ENCODE data around the gene PCNT. TPM values are rescaled to one million over a fixed set of nuclear protein-coding genes. Genes with fewer than 3 reads are reported as not detected.

Gene PCNT
- total and polyA plus RNA-seq, 10 of the 15 experiments (the other 5 are each of a cell fraction or from before 2014, with no cell fraction given): 2.9 to 39.6 (median 20.5) TPM

DNA sequence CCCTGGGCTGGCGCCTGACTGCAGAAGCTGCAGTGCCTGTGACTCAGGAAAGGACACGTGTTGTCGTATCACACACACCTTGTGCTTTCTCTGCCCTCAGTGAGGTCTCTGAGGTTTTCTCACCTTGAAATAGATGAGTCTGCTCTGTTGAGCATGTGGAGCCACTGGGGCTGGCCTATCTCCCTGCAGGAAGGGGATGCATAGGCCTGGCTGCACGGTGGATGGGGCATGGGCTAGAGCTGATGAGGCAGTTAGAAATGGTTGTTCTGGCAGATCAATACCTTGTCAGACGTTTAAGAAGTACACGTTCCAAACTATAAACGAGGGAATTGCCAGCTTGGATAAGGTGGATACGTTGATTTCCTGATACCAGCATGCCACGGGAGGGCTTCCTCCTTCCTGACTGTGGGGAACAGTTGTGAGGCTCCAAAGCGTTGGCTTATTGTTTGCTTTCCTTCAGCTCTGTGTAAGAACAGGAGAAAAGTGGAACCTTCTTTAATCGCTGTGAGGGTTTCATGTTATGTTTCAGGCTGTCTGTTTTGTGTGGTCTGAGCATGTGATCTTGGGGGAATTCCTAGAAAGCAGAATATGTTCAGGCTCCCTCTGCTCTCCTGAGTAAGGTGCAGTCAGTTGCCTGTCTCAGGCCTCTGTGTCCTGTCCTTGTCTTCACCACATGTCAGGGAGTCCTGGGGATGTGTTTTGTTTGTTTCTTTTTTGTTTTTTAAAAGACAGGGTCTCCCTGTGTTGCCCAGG, 44.8 kb downstream of the PCNT start (continued):
- TF ChIP-seq, protein P1, sequence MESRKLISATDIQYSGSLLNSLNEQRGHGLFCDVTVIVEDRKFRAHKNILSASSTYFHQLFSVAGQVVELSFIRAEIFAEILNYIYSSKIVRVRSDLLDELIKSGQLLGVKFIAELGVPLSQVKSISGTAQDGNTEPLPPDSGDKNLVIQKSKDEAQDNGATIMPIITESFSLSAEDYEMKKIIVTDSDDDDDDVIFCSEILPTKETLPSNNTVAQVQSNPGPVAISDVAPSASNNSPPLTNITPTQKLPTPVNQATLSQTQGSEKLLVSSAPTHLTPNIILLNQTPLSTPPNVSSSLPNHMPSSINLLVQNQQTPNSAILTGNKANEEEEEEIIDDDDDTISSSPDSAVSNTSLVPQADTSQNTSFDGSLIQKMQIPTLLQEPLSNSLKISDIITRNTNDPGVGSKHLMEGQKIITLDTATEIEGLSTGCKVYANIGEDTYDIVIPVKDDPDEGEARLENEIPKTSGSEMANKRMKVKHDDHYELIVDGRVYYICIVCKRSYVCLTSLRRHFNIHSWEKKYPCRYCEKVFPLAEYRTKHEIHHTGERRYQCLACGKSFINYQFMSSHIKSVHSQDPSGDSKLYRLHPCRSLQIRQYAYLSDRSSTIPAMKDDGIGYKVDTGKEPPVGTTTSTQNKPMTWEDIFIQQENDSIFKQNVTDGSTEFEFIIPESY (IDR thresholded peaks at IDR 0.05): 0 out of 2 replicates have a peak, but pooled peaks have one; percentile 5
- peak; percentile 81; the same call in 1 of the 2 replicates for TF ChIP-seq DPF2 (IDR thresholded peaks at IDR 0.05)
- peak; percentile 34; the same call in 1 of the 2 replicates for TF ChIP-seq HDGF (IDR thresholded peaks at IDR 0.05)
- TF ChIP-seq FOXK2 (IDR thresholded peaks at IDR 0.05): no peak
- peak; percentile 19; the same call in 1 of the 2 replicates for TF ChIP-seq LARP7 (IDR thresholded peaks at IDR 0.05)
- TF ChIP-seq, protein P2, sequence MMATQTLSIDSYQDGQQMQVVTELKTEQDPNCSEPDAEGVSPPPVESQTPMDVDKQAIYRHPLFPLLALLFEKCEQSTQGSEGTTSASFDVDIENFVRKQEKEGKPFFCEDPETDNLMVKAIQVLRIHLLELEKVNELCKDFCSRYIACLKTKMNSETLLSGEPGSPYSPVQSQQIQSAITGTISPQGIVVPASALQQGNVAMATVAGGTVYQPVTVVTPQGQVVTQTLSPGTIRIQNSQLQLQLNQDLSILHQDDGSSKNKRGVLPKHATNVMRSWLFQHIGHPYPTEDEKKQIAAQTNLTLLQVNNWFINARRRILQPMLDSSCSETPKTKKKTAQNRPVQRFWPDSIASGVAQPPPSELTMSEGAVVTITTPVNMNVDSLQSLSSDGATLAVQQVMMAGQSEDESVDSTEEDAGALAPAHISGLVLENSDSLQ (IDR thresholded peaks at IDR 0.05): peak; percentile 76
- TF ChIP-seq, protein P3, sequence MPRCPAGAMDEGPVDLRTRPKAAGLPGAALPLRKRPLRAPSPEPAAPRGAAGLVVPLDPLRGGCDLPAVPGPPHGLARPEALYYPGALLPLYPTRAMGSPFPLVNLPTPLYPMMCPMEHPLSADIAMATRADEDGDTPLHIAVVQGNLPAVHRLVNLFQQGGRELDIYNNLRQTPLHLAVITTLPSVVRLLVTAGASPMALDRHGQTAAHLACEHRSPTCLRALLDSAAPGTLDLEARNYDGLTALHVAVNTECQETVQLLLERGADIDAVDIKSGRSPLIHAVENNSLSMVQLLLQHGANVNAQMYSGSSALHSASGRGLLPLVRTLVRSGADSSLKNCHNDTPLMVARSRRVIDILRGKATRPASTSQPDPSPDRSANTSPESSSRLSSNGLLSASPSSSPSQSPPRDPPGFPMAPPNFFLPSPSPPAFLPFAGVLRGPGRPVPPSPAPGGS (IDR thresholded peaks at IDR 0.05; ENCODE audit: borderline replicate concordance, insufficient read depth, low read depth, low read length, poor library complexity, severe bottlenecking): no peak
- peak; percentile 83 for TF ChIP-seq MXI1 (IDR thresholded peaks at IDR 0.05; ENCODE audit: low read depth, low read length)
- TF ChIP-seq RUNX3 (IDR thresholded peaks at IDR 0.05; ENCODE audit: low read length): peak; percentile 85
- no peak for TF ChIP-seq ESRRA (IDR thresholded peaks at IDR 0.05; ENCODE audit: low read length)
- TF ChIP-seq MYB (IDR thresholded peaks at IDR 0.05; ENCODE audit: borderline replicate concordance, low read depth, low read length): no peak
- peak; percentile 71; the same call in 1 of the 2 replicates for TF ChIP-seq TAF1 (IDR thresholded peaks at IDR 0.05; ENCODE audit: borderline replicate concordance, low read depth, low read length)
- TF ChIP-seq NFXL1 (IDR thresholded peaks at IDR 0.05; ENCODE audit: borderline replicate concordance): no peak
- TF ChIP-seq, protein P4, sequence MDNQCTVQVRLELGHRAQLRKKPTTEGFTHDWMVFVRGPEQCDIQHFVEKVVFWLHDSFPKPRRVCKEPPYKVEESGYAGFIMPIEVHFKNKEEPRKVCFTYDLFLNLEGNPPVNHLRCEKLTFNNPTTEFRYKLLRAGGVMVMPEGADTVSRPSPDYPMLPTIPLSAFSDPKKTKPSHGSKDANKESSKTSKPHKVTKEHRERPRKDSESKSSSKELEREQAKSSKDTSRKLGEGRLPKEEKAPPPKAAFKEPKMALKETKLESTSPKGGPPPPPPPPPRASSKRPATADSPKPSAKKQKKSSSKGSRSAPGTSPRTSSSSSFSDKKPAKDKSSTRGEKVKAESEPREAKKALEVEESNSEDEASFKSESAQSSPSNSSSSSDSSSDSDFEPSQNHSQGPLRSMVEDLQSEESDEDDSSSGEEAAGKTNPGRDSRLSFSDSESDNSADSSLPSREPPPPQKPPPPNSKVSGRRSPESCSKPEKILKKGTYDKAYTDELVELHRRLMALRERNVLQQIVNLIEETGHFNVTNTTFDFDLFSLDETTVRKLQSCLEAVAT (IDR thresholded peaks at IDR 0.05): 0 out of 2 replicates have a peak, but pooled peaks have one; percentile 48
- peak; percentile 69 for TF ChIP-seq EED (IDR thresholded peaks at IDR 0.05; ENCODE audit: low read depth)
- TF ChIP-seq TCF12 (IDR thresholded peaks at IDR 0.05; ENCODE audit: low read depth, low read length): no peak
- TF ChIP-seq ZNF622 (IDR thresholded peaks at IDR 0.05): no peak
- 0 out of 2 replicates have a peak, but pooled peaks have one; percentile 12 for TF ChIP-seq PAX5 (IDR thresholded peaks at IDR 0.05; ENCODE audit: borderline replicate concordance, low read depth, low read length)
- TF ChIP-seq NR2C2 (IDR thresholded peaks at IDR 0.05; ENCODE audit: borderline replicate concordance, control insufficient read depth, insufficient read length, low read depth): no peak
- TF ChIP-seq POLR2AphosphoS5 (IDR thresholded peaks at IDR 0.05; ENCODE audit: low read length): peak; percentile 89
- peak; percentile 67; the same call in 1 of the 2 replicates for TF ChIP-seq NBN (IDR thresholded peaks at IDR 0.05)
- TF ChIP-seq TCF7 (IDR thresholded peaks at IDR 0.05; ENCODE audit: borderline replicate concordance): no peak
- TF ChIP-seq EP300 (IDR thresholded peaks at IDR 0.05; ENCODE audit: borderline replicate concordance in 1 of 2, control insufficient read depth in 1 of 2, low read depth in 2 of 2, low read length in 2 of 2): peak in 1 of 2 experiments; percentile 47; a peak in 2 of 4 replicates
- TF ChIP-seq MTA2 (IDR thresholded peaks at IDR 0.05; ENCODE audit: low read depth): peak; percentile 42; the same call in 1 of the 2 replicates
- TF ChIP-seq RELA (IDR thresholded peaks at IDR 0.05; ENCODE audit: borderline replicate concordance, partially characterized antibody): no peak
- TF ChIP-seq IKZF2 (IDR thresholded peaks at IDR 0.05): peak; percentile 45 to 71; a peak in 3 of 4 replicates
